GM21528 (cell line): ENCODE data around the gene GAL3ST2.
"Not testable (repeated sequence)": the region's sequence is repeated elsewhere in the genome, so short reads cannot be mapped to it uniquely, and the experiment has no call there.

Experiments used
- ATAC-seq: cut with Tn5 transposase; IDR thresholded peaks from one replicate; pipeline ENCODE4 v1.9.1; 2021; ENCODE audit warnings: mild to moderate bottlenecking, moderate library complexity; ENCODE audit not compliant: unreplicated experiment, low FRiP score

The GAL3ST2 gene

DNA sequence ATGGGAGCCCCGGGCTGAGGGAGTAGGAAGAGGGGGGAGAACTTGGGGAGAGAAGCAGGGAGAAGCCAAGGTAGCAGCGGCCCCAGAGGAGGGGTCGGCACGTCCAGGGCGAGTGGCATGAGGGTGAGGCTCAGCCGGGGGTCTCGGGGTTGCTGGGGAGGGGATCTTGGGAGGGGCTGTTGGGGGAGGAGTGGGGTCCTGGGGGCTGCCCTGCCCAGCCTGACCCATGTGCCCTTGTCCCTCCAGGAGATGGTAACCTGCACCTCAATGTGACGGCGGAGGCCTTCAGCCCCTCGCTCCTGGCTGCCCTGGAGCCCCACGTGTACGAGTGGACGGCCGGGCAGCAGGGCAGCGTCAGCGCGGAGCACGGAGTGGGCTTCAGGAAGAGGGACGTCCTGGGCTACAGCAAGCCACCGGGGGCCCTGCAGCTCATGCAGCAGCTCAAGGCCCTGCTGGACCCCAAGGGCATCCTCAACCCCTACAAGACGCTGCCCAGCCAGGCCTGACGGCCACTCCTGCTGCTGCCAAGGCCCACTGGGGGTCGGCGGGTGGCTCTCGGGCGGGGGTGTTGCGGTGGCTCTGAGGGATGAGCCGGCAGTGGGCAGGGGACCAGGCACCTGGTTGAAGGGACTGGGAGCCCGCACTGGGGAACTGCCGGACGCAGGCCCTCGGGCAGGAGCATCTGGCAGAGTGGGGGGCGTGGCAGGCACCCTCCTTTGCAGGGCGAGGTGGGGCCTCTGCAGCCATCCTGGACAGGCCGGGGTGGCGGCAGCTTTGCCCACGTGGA lies 9.0 kb upstream of the GAL3ST2 start:
- no peak for ATAC-seq

DNA sequence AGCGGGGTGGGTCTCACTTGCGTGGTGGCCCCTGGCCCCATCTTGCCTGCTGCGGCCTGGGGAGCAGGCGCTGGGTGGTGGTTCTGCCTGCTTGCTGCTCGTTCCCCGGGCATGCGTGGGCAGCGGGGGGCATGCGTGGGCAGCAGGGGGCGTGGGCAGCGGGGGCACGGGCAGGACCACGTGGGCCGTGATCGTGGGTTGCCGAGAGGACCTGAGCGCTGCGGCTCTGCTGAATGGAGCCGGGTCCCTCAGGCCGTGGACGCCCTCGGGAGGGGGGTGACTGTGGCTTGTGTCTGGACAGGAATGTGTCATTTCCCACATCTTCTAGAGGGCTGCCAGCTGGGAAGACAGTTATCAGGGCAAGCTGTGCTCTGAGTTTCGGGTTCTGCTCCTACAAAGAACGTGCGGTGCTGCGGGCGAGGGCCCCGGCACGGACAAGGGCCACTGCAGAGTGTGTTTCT lies 8.3 kb upstream of the GAL3ST2 start:
- ATAC-seq: no peak

DNA sequence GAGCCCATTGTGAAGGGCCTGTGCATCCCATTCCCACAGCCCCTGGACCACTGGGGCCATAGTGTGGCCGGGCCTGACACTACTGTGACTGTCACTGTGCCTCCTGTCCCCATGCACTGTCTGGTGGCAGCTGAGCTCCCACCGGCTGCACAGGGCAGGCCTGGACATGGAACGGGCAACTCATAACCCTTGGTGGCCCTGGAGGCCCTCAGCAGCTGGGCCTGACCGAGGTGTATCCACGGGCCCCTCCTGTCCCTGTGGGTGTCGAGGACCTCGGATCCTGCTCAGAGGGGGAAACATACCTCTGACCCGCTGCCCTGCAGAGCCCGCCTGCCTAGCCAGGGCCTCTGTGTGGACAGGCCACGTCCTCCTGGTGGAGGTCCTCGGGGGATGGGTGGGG lies 7.8 kb upstream of the GAL3ST2 start:
- no peak for ATAC-seq

DNA sequence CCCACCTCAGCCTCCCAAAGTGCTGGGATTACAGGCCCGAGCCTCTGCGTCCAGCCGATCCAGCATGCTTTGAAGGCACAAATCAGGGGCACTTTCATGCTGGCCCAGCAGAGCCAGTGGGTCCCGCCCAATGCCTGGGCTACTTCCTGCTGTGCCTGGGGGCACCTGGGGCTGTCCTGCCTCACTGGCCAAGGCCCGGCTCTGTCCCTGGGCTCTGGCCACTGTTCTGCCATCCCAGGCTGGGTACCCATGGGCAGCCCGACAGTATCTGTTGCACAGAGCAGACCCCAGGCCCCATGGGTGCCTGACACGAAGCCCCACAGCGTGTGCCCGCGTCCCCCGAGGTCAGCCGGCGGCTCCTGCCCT lies 6.8 kb upstream of the GAL3ST2 start:
- no peak for ATAC-seq

DNA sequence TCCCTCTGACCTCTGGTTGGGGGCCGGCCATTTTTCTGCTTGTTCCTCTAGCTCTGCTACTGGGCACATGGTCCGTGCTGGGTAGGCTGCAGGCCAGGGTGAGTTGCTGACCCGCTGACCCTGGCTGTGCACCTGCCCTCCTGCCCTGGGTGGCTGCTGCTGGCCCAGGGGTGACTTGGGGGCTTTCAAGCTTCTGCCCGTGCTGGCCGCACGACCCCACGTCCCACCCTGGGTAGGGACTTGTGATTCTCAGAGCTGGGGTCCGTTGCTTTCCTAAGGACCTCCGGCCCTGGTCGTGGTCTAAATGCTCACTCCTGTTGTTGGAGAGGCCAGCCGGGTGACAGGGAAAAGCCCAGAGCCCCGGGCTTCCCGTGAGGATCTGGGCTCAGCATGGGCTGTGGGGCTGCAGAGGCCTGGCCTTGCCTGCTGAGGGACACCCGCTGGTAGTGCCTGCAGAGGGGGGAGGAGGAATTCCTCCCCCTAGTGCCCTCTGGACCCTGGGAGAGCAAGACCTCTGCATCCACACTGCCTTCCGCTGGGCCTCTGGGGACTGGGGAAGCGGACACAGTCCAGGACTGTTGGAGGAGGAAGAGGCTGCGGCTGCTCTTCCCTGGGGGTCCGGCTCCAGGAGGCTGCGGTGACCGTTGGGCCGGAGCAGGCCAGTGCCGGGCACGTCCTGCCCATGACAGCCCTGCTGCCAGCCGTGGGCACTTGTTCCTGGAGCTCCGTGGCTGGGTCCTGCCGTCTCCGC lies 6.3 kb upstream of the GAL3ST2 start:
- ATAC-seq: no peak

DNA sequence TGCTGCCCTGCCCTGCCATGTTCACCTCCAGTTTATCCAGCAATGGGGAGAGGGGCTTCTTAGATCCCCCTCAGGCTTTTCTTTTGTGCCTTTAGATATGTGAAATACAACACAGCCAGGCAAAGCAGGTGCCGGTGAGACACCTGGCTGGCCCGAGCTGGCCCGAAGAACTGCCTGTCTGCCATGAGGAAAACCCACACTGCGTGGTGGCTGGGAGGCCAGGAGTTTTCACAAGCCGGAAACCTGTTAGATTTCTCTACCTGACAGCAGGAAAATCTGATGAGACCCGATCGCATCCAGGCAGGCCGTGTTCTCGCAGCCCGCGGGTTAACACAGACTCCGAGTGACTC lies 5.7 kb upstream of the GAL3ST2 start:
- ATAC-seq: no peak

DNA sequence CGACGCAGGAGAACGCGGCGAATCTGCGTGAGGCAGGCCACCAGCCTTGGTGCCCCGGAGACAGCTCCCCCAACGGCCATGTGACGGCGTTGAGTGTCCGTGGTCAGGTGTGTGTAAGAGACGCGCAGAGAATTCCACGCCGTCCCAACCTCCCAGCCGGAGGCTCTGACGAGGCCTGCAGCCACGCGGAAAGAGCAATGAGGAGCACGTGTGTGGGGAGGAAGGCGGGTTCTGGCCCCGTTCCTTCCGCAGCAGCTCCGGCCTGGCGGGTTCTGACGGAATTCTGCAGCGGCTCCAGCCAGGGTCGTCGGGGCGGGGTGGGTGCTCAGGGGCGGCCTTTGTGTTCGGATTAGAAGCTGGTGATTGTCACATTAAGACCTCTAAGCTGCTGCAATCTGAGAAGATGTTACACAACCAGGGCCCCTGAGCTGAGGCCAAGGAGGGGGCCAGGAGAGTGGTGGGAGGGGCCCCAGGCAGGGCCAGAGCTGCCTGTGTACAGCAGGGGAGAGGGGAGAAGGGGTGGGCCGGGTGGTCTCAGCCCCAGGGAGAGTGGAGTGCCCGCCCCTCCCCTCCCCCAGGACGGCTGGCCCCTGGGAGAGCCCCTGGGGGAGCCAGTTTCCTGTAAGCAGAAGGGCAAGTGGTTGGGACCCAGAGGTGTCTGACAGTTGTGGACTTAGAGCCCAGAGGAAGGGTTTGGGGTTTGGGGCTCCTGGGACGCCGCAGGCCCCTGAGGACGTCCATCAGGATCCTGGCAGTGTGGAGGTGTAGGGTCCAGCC lies 5.1 kb upstream of the GAL3ST2 start:
- ATAC-seq: no peak

DNA sequence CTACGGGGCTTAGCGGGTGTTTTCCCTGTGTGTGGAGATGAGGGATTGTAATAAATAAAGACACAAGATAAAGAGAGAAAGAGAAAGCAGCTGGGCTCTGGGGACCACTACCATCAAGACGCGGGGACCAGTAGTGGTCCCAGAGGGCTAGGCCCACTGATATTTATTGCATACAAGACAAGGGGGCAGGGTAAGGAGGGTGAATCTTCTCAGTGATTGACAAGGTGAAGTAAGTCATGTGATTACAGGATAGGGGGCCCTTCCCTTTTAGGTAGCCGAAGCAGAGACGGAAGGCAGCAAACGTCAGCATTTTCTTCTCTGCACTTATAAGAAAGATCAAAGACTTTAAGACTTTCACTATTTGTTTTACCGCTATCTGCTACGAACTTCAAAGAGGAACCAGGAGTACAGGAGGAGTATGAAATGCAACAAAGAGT lies 4.5 kb upstream of the GAL3ST2 start:
- ATAC-seq: no peak

DNA sequence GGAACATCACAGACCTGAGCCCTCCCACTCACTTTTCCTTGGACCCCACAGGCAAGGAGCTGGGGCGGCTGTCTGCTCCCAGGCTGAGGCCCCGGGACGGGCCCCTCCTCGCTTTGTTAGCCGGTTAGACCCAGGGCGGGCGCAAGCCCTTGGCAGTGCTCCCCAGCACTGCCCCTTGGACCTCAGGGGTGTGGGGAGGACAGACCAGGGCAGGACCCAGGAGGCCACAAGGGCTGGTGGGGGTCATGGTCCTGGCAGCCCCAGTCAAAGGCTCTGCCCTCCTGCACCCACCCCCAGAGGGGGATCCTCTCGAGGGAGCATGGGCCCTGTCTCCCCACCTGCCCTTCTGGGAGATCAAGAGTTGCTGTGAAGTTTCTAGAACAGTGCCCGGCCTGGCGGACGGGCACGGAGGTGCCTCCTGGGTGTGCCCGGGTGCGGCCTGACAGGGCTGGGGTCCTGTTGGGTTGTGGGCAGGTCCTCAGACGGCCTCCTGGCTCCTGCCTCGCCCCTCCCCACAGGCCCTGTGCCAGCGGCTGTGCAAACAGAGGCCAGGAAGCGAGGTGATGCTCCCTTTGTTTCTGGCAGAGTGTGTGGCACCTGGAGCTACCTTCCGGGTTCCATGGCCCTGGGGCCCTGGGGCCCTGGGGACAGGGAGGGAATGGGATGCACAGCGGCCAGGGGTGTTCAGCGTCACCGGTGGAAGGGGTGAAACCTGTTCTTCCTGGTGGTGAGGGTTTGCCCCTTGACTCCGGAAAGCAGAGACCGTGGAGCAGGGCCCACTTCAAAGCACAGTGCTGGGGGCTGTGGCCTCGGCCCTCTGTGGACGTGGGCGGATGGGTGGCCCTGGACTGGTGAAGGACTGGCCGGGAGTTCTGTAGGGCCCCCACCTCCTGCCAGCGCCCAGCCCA lies 2.9 kb upstream of the GAL3ST2 start:
- no peak for ATAC-seq

DNA sequence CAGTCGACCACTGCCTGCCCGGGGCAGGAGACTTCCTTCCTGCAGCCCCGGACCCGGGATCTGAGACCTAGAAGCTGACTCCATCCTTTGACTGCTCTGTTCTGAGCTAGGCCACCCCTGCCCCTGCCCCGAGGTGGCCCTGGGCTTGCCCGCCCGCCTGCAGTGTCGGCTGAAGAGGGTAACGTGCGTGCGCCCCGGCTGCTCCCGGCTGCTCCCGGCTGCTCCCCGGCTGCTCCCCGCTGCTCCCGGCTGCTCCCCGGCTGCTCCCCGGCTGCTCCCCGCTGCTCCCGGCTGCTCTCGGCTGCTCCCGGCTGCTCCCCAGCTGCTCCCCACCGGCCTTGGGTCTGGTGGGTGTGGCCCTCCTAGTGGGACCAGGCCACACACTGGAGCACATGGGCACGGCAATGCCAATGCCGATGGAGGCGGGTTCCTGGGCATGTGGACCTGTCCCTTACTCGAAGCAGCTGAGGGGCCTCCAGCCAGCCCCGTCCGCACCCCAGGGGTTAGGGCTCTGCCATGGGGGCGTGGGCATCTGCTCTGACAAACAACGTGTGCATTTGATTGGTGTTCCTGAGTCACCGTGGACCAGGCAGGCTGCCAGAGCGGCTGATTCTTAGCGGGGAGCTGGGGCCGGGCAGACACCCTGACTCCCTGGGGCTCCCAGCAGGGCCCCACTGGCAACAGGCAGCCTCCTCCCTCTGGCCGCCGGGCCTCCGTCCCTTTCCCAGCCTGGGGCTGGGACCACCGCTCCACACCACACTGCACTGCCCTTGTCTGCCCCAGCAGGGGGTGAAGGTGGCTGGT lies 2.0 kb upstream of the GAL3ST2 start:
- ATAC-seq: no peak

DNA sequence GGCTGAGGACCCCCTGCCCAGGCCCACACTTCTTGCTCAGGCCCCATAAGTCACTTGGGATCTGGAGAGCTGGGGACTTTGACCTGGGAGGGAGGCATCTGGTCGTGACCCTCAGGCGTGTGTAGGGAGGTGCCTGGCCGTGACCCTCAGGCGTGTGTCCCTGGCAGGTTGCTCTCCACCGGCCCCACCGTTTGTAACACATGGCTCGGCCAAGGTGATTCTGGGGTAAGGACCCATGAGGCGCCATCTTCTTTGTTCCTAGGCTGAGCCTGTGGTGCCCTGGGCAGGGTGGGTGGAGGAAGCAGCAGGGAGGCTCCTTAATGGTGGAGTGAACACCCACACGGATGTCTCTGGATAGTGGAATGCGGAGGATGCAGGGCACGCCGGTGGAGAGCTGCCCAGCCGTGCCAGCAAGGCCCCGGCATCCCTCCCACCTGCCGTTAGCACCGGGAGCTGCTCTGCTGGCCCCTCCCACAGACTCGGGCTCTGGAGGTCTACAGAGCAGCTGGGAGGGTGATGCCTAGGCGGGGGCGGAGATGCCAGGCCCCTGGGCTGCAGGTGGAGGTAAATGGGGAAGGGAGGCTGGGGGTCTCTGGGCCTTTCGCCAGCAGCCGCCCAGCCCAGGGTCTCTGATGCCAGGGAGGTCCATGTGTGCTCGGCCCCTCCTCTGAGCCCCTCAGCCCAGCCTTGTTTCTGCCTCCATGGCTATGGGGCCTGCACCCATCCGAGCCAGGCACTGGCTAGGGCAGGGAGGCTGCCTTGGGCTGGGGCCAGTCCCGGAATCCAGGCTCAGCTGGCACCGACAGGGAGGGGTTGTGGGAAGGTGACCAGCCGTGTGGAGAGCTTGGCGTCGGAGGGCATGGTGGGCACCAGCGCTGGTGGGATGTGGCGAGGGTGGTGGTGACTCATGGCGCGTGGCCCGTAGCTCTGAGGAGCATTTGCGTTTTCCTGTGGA lies 1.1 kb upstream of the GAL3ST2 start:
- ATAC-seq: no peak

DNA sequence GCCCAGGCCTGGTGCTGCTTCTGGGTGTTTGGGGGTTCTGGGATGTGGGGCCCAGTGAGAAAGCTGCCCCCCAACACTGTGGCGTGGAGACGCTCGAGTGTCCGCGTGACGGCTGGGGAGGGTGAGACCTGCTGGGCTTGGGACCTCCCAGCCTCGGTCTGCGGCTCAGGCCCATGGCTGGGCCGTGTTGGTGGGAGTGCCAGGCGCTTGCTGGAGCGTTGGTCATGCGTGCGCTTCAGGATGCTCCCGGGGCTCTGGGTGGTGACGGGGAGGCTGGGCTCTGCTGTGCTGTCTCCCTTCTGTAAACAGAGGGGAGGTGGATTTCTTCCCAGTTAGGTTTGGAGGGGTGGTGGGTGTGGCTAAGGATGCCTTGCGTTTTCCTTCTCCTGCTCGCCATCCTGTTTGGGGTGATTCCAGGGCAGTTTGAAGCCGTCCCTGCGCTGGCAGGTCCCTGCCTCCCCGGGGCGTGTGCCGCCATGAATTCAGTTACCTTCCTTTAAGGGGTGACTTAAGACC lies 606 bp downstream of the GAL3ST2 start:
- no peak for ATAC-seq

DNA sequence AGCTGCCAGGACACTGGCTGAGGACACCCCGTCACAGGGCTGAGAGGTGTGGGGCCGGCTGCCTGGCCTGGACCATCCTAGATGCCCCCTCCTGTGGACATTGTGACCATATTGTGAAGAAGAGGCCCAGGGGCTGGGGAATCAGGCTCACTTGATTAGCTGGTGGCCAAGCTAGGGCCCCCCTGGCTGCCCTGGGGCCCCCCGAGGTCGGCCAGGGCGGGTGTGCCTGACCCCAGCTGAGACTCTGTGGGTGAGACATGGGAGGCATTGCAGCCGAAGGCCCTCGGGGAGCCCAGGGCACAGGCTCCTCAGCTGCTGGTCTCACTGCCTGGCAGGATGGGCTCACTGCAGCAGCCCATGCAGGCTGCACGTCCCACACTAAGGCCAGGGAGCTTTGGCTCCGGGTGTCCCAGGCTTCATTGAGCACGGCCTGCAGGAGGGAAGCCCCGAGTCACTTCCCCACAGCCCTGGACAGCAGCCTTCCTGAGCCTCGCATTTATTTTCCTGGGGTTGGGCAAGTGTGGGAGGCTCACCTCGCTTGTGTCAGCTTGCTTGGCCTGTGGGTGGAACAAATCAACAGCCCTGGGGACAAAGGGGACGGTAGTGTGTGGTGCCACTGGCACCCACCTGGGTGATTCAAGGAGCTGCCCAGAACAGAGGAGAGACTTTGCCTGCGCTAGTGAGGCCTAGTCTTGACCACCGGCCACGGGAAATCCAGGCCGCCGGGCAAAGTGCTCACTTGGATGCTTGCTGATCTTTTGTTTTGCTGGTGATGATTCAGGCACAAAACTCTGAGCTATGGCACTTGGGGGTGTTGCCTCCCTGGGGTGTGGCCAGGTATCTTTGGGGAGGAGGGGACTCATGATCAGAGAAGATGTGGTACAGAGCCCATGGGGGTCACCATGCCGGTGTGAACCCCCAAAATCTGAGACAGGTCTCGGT lies 1.3 kb downstream of the GAL3ST2 start:
- no peak for ATAC-seq

DNA sequence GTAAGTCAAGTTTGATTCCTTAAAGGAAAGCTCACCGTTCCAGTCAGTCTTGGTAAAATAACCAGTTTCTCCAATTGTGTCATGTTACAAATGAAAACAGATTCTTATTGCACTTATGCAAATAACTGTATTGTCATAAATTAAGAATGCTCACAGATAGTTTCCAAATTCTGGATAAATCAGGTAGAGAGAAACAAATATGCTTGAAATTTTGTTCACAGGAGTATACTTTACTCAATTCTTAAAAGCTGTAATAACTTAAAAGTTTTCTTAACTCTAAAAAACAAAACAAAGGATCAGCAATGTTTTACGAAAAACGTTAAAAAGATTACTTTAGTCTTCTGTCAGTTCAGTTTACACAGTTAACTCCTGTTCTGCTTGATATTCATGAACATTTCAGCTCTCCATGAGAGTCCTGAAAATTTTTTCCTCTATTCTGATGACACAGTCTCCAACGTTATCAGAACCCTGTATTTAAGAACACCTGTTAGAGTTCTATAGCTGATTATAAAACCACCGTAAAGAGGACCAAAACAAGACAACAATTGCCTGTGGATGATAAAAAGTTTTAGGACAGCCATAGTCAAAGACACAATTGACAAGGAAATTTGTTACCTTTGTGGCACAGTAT lies 4.4 kb downstream of the GAL3ST2 start:
- no peak for ATAC-seq

DNA sequence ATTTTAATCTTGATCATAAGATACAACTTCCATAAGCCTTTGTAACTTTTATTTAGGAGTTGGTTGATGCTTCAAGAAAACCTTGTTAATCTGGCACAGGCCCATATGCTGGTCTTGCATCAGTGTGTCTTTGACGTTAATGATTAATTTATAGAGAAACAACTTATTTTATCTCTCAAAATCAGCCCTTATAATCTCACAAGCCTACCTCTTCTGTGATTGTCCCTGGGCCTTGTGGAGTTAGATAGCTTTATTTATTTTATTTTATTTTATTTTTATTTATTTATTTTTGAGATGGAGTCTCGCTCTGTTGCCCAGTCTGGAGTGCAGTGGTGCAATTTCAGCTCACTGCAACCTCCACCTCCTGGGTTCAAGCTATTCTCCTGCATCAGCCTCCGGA lies 5.4 kb downstream of the GAL3ST2 start:
- ATAC-seq: not testable (repeated sequence)

DNA sequence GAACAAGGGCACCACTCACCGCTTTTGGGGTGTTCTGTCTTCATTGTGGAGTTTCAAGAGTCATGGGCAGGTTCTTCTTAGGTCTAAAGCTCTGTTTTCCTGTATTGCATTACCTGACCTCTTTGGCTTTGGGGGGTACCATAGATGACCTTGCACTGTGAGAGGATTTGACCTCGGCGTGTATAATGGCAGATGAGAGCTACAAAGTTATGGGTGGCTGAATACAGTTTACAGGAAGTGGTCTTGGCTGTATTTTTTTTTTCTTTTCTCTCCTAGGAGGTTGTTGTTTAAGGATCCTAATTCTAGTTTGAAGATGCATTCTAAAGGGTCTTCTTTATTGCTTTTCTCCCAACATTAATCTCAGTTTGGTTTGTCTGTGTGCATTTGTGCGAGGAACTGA lies 11.5 kb downstream of the GAL3ST2 start:
- ATAC-seq: no peak

DNA sequence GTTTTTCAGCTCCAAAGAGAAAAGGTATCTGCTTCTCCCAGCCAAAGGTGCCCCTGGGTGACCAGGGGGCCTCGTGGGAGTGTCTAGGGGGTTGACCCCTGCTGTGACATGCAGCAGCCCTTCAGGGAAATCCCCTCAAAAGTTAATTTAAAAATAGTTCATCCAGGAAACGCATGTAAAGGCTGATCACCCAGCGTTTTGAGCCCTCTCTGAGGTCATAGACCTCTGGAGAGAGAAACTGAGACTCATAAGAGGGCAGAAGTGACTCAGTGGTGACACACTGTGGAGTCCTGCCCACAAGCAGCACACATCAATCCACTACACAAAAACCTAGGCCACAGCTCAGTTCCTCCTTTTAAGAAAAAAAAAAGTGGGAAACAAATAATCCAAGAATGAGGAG lies 11.9 kb downstream of the GAL3ST2 start:
- ATAC-seq: no peak
